NCI-H345 treated with DMSO at 0.1 percent for 48 hours (cell line): ENCODE measurements around the gene MMD.
"Not testable (repeated sequence)": the region's sequence is repeated elsewhere in the genome, so short reads cannot be mapped to it uniquely, and the experiment has no call there.

Source experiments
- DNase-seq: peaks from one replicate; lab custom pipeline; 2025; ENCODE audit not compliant: unreplicated experiment; lab: John Stamatoyannopoulos, UW

The MMD gene

GRCh38 chr17:55421179-55421934 lies at the start of gene MMD:
MMD (minus strand) TSS chr17:55421835; CDS start chr17:55421695, 140 bp downstream.
- DNase-seq, result peak; percentile 48

GRCh38 chr17:55466671-55467070 lies 45.0 kb upstream of the MMD start:
- DNase-seq, result no peak

GRCh38 chr17:55465771-55466170 lies 44.1 kb upstream of the MMD start:
- DNase-seq, result not testable (repeated sequence)

GRCh38 chr17:55463600-55463999 lies 42.0 kb upstream of the MMD start:
- DNase-seq, result no peak

GRCh38 chr17:55462711-55463110 lies 41.1 kb upstream of the MMD start:
- no peak for DNase-seq

GRCh38 chr17:55462234-55462633 lies 40.6 kb upstream of the MMD start:
- DNase-seq, result no peak

- DNase-seq, result no peak
These were observed 37.3 kb upstream of the MMD start for GRCh38 chr17:55458978-55459377.

GRCh38 chr17:55458287-55458900 lies 36.8 kb upstream of the MMD start:
- no peak for DNase-seq

- no peak for DNase-seq
These were observed 34.9 kb upstream of the MMD start for GRCh38 chr17:55456307-55457240.

GRCh38 chr17:55454906-55455474 lies 33.4 kb upstream of the MMD start:
- DNase-seq, result no peak

GRCh38 chr17:55453839-55454557 lies 32.4 kb upstream of the MMD start:
- no peak for DNase-seq

GRCh38 chr17:55452139-55452790 lies 30.6 kb upstream of the MMD start:
- no peak for DNase-seq

- DNase-seq, result no peak
These were observed 30.1 kb upstream of the MMD start for GRCh38 chr17:55451758-55452138.

- no peak for DNase-seq
These were observed 29.6 kb upstream of the MMD start for GRCh38 chr17:55451203-55451641.

- no peak for DNase-seq
These were observed 28.7 kb upstream of the MMD start for GRCh38 chr17:55450232-55450825.

- no peak for DNase-seq
These were observed 27.0 kb upstream of the MMD start for GRCh38 chr17:55448681-55449080.

GRCh38 chr17:55446581-55447205 lies 25.1 kb upstream of the MMD start:
- DNase-seq, result no peak

- DNase-seq, result not testable (repeated sequence)
These were observed 24.4 kb upstream of the MMD start for GRCh38 chr17:55446004-55446403.
